Measurements from ENCODE around the gene ZNF574.

DNA sequence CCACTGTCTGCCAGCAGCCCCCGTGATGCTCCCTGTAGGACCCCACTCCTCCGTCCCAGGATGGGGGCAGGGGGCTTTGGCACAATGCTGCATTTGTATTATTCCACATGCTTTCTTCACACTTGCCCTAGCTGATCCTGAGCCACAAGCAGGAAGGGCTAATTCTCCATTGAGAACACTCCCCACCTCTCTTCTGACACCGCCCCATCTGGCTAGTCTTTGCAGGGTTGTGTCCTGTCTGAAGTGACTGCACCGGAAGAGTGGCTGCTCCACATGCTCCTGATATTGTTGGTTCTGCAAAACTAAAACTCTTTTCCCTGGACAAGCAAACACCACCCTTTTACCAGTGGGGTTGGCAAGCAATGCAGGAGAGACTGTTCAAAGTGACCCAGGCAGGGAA lies 18.0 kb downstream of the ZNF574 start:
- TF ChIP-seq, protein P1, sequence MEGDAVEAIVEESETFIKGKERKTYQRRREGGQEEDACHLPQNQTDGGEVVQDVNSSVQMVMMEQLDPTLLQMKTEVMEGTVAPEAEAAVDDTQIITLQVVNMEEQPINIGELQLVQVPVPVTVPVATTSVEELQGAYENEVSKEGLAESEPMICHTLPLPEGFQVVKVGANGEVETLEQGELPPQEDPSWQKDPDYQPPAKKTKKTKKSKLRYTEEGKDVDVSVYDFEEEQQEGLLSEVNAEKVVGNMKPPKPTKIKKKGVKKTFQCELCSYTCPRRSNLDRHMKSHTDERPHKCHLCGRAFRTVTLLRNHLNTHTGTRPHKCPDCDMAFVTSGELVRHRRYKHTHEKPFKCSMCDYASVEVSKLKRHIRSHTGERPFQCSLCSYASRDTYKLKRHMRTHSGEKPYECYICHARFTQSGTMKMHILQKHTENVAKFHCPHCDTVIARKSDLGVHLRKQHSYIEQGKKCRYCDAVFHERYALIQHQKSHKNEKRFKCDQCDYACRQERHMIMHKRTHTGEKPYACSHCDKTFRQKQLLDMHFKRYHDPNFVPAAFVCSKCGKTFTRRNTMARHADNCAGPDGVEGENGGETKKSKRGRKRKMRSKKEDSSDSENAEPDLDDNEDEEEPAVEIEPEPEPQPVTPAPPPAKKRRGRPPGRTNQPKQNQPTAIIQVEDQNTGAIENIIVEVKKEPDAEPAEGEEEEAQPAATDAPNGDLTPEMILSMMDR (IDR thresholded peaks at IDR 0.05) = no peak
- TF ChIP-seq POLR2A (IDR thresholded peaks at IDR 0.05) = no peak
